WTC11 (cell line): ENCODE measurements around the gene LPP.

ENCODE experiments used
- NFYB ChIP-seq: sonication (generic); formaldehyde crosslinking; conservative IDR thresholded peaks from 2 replicates; pipeline ENCODE4 v1.8.0; 2022; ENCODE audit warnings: low read depth, missing genetic modification reagents
- ZNF232 ChIP-seq: sonication (generic); formaldehyde crosslinking; IDR thresholded peaks from 2 replicates; pipeline ENCODE4 v1.8.0; 2022; ENCODE audit warnings: mild to moderate bottlenecking, missing genetic modification reagents
- ZNF263 ChIP-seq: sonication (generic); formaldehyde crosslinking; IDR thresholded peaks from 2 replicates; pipeline ENCODE4 v1.8.1; 2022; ENCODE audit warnings: low read depth, mild to moderate bottlenecking, moderate library complexity, missing genetic modification reagents
- ZNF512 ChIP-seq: sonication (generic); formaldehyde crosslinking; IDR thresholded peaks from 2 replicates; pipeline ENCODE4 v1.8.1; 2022; ENCODE audit warnings: missing genetic modification reagents, borderline replicate concordance
- TF ChIP-seq, protein P1 (sequence below): fragments of 200-600 bp; IDR thresholded peaks from 2 replicates; pipeline ENCODE4 v1.8.0; 2022; ENCODE audit warnings: antibody characterized with exemption
- TF ChIP-seq, protein P2 (sequence below): sonication (generic); formaldehyde crosslinking; IDR thresholded peaks from 2 replicates; pipeline ENCODE4 v1.8.0; 2022; ENCODE audit warnings: mild to moderate bottlenecking, missing genetic modification reagents

GRCh38 chr3:188212308-188212969, 58.5 kb downstream of the LPP start:
- TF ChIP-seq, protein P1, sequence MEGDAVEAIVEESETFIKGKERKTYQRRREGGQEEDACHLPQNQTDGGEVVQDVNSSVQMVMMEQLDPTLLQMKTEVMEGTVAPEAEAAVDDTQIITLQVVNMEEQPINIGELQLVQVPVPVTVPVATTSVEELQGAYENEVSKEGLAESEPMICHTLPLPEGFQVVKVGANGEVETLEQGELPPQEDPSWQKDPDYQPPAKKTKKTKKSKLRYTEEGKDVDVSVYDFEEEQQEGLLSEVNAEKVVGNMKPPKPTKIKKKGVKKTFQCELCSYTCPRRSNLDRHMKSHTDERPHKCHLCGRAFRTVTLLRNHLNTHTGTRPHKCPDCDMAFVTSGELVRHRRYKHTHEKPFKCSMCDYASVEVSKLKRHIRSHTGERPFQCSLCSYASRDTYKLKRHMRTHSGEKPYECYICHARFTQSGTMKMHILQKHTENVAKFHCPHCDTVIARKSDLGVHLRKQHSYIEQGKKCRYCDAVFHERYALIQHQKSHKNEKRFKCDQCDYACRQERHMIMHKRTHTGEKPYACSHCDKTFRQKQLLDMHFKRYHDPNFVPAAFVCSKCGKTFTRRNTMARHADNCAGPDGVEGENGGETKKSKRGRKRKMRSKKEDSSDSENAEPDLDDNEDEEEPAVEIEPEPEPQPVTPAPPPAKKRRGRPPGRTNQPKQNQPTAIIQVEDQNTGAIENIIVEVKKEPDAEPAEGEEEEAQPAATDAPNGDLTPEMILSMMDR: no peak
- no peak for TF ChIP-seq ZNF263 (CRISPR knock-in tag)
- no peak for TF ChIP-seq ZNF512 (CRISPR knock-in tag)
- TF ChIP-seq, protein P2, sequence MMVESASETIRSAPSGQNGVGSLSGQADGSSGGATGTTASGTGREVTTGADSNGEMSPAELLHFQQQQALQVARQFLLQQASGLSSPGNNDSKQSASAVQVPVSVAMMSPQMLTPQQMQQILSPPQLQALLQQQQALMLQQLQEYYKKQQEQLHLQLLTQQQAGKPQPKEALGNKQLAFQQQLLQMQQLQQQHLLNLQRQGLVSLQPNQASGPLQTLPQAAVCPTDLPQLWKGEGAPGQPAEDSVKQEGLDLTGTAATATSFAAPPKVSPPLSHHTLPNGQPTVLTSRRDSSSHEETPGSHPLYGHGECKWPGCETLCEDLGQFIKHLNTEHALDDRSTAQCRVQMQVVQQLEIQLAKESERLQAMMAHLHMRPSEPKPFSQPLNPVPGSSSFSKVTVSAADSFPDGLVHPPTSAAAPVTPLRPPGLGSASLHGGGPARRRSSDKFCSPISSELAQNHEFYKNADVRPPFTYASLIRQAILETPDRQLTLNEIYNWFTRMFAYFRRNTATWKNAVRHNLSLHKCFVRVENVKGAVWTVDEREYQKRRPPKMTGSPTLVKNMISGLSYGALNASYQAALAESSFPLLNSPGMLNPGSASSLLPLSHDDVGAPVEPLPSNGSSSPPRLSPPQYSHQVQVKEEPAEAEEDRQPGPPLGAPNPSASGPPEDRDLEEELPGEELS: no peak
- TF ChIP-seq ZNF232 (CRISPR knock-in tag): no peak
- no peak for TF ChIP-seq NFYB (CRISPR knock-in tag)
